GM12892 (cell line): ENCODE data around the gene PTPRQ.

Experiments used
- POLR2A ChIP-seq: IDR thresholded peaks from 2 replicates; pipeline ENCODE4 v1.6.1; 2011; ENCODE audit warnings: low read depth, low read length, control low read depth
- TAF1 ChIP-seq: IDR thresholded peaks from 2 replicates; pipeline ENCODE4 v1.6.1; 2011; ENCODE audit warnings: low read depth, mild to moderate bottlenecking, control low read depth, low read length, borderline replicate concordance

GRCh38 chr12:80504389-80505163 is 60.5 kb downstream of the PTPRQ start:
- TF ChIP-seq TAF1 (no peak), POLR2A (no peak)
